ENCODE measurements around the gene MRFAP1L1.
"Not testable (repeated sequence)": the region's sequence is repeated elsewhere in the genome, so short reads cannot be mapped to it uniquely, and the experiment has no call there.

MRFAP1L1 gene

GRCh38 chr4:6686104-6686787, 23.4 kb downstream of the MRFAP1L1 start:
- DNase-seq: no peak

- no peak for DNase-seq
Measured at GRCh38 chr4:6684656-6685055, 25.0 kb downstream of the MRFAP1L1 start.

- no peak for DNase-seq
Measured at GRCh38 chr4:6682862-6683590, 26.6 kb downstream of the MRFAP1L1 start.

- DNase-seq: no peak
Measured at GRCh38 chr4:6681191-6681590, 28.5 kb downstream of the MRFAP1L1 start.

GRCh38 chr4:6680372-6681034, 29.2 kb downstream of the MRFAP1L1 start:
- no peak for DNase-seq

- DNase-seq: no peak
Measured at GRCh38 chr4:6676722-6677558, 32.7 kb downstream of the MRFAP1L1 start.

GRCh38 chr4:6674500-6675149, 35.0 kb downstream of the MRFAP1L1 start:
- peak; percentile 78 for DNase-seq

GRCh38 chr4:6673660-6674499, 35.8 kb downstream of the MRFAP1L1 start:
- peak; percentile 94 for DNase-seq

GRCh38 chr4:6673191-6673659, 36.4 kb downstream of the MRFAP1L1 start:
- peak; percentile 58 for DNase-seq

- not testable (repeated sequence) for DNase-seq
Measured at GRCh38 chr4:6672541-6673190, 37.0 kb downstream of the MRFAP1L1 start.

- no peak for DNase-seq
Measured at GRCh38 chr4:6672131-6672530, 37.5 kb downstream of the MRFAP1L1 start.

- no peak for DNase-seq
Measured at GRCh38 chr4:6671648-6672047, 38.0 kb downstream of the MRFAP1L1 start.

GRCh38 chr4:6668391-6668790, 41.3 kb downstream of the MRFAP1L1 start:
- no peak for DNase-seq

- no peak for DNase-seq
Measured at GRCh38 chr4:6665320-6665654, 44.4 kb downstream of the MRFAP1L1 start.

GRCh38 chr4:6663596-6664393, 45.9 kb downstream of the MRFAP1L1 start:
- DNase-seq: peak; percentile 51

GRCh38 chr4:6662591-6662990, 47.1 kb downstream of the MRFAP1L1 start:
- no peak for DNase-seq

GRCh38 chr4:6660430-6660829, 49.2 kb downstream of the MRFAP1L1 start:
- no peak for DNase-seq

- DNase-seq: no peak
Measured at GRCh38 chr4:6659897-6660296, 49.8 kb downstream of the MRFAP1L1 start.

- DNase-seq: peak; percentile 76
Measured at GRCh38 chr4:6658597-6659075, 51.0 kb downstream of the MRFAP1L1 start.

GRCh38 chr4:6658209-6658595, 51.5 kb downstream of the MRFAP1L1 start:
- DNase-seq: no peak
